NOMO-1 treated with DMSO at 0.1 percent for 48 hours (cell line): ENCODE data around the gene LPP.
"Not testable (repeated sequence)": the region's sequence is repeated elsewhere in the genome, so short reads cannot be mapped to it uniquely, and the experiment has no call there.

Source experiments
- DNase-seq: peaks from one replicate; lab custom pipeline; 2025; ENCODE audit not compliant: unreplicated experiment; lab: John Stamatoyannopoulos, UW

Gene LPP

DNA sequence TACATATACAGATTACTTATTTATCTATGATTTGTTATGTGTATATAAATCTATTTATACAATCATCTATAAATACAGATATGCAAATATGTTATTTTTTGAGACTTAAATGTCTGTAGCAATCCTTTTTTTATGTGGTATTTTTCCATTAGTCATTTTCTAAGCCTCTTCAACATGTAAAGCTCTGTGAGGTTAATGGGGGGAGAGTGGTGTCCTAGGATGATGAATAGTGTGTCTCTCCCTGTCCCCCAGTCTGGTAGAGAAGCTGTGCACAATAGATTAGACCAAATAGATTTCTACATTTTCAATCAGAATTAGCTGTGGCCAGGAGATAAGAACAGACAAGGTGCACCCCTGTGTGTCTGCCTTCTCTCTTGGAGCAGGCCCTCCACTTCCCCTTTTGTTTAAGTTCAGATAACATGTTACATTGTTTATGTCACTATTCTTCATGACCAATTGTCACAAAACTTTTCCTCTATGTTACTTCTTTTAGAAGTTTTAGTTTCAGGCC, 453.9 kb downstream of the LPP start:
- DNase-seq, result peak; percentile 8

DNA sequence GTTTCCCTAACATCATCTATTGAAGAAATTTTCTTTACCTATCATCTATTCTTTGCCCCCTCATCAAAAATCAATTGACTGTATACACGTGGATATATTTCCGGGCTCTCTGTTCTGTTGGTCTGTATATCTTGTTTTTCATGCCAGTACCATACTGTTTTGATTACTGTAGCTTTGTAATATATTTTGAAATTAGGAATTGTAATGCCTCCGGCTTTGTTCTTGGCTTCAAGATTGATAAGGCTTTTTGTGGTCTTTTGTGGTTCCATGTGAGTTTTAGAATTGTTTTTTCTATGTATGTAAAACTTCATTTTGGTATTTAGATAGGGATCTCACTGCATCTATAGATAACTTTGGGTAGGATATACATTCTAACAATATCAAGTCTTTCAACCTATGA, 454.4 kb downstream of the LPP start:
- no peak for DNase-seq

DNA sequence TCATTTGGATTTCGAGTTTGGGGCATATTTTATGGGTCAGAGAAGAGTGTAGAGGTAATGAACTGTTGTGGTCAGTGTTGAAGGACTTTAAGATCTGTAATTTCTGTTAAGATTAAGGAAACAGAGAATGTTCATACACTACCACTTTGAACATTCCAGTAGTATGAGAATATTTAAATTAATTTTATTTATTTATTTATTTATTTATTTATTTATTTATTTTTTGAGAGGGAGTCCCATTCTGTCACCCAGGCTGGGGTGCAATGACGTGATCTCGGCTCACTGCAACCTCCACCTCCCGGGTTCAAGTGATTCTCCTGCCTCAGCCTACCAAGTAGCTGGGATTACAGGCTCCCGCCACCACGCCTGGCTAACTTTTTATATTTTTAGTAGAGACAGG, 459.8 kb downstream of the LPP start:
- not testable (repeated sequence) for DNase-seq

DNA sequence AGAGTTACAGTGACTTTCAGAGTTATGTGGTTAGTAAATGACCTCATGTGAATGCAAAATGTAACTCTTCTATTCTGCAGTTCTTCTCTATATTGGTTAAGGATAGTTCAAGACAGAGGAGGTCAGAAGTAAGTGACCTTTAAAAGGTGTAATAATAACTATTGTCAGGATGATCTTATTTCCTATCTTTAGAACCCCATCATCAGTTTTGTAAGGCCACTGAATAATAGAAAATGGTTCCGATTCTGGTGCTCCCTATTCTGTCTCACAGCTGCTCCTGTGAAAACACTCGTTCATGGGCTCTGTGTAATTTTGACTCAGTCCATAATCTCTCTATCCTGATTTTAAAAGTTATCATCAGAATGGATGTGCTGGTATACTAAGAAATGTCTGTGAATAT, 463.3 kb downstream of the LPP start:
- DNase-seq, result no peak

DNA sequence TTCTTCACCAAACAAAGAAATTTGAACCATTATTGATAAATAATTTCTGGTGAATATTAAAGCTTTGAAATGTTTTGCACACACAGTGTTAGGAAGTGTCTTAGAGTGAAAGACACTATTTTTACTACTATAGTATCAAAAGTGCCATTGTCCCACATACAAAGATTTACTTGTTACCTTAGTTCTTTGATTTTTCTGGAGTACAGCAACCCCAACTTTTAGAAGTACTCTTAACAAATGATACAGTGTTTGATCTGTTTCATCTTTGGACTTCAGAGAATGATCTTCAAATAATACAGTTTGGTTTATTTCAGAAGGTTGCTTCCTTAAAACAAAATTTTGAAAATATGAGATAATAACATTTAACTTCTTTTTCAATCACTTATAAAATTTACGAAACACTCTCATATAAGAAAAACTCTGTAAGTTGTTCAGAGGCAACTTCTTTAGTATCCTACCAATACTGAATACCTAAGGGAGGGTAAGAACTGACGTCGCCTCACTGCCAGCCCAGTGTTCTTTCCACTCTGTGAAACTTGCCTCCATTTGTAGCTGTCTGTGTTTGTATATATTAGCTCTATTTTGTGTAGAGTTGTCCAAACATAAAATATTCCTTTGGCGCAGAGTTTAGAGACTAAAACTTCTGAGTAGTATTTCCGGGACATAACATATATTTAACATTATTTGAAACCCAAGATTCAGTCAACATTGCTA, 464.2 kb downstream of the LPP start:
- no peak for DNase-seq

DNA sequence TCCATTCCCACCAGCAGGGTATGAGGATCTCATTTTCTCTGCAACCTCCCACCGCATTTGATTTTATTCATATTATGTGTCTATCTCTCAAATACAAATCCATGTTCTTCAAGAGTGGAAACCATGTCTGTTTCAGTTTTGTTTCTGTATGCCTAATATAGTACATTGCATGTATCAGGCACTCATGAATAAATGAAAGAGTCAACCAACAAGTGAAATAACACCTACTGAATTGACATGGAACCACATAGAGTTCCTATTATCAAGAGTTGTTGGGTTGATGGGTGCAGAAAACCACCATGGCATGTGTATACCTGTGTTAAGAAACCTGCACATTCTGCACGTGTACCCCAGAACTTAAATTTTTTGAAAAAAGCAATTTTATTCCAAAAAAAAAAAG, 466.8 kb downstream of the LPP start:
- no peak for DNase-seq

DNA sequence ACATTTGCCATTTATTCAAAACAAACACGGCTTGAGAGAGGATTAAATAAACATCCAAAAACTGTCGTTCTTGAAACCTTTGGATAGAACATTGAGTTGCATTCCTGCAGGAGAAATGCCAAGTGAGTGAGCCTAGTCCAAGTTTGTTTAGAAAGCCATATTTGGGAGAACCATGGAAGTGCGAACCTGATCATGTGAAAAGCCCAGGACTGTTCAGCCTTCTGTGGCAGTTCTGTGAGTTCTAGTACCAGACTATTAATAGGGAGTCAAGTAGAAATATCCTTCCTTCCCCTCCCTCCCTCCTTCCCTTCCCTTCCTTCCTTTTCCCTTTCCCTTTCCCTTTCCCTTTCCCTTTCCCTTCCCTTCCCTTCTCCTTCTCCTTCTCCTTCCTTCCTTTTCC, 470.4 kb downstream of the LPP start:
- DNase-seq, result no peak

DNA sequence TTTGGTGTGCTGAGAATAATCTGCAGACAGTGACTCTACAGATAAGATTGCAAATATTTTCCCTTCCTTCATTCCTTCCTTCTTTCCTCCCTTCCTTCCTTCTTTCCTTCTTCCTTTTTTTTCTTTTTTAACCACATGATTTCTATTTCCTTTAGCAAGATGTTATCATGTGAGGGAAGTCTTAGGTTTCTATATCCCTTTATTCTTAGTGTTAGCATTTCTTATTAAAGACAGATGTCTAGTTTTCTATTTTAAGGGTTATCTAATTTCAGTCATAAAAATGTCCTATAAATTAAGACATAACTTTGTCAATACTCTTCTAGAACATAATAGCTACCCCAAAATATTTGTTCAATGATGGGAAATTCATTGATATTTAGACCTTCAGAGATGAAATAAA, 470.9 kb downstream of the LPP start:
- no peak for DNase-seq

DNA sequence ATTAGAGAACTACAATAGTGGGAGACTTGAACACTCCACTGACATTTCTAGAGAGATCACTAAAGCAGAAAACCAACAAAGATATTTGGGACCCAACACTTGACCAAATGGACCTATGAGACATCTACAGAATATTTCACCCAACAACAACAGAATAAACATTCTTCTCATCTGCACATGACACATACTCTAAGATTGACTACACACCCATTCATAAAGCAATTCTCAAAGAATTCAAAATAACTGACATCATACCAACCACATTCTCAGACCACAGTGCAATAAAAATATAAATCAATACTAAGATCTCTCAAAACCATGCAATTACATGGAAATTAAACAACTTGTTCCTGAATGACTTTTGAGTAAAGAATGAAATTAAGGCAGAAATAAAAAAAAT, 473.7 kb downstream of the LPP start:
- DNase-seq, result no peak

DNA sequence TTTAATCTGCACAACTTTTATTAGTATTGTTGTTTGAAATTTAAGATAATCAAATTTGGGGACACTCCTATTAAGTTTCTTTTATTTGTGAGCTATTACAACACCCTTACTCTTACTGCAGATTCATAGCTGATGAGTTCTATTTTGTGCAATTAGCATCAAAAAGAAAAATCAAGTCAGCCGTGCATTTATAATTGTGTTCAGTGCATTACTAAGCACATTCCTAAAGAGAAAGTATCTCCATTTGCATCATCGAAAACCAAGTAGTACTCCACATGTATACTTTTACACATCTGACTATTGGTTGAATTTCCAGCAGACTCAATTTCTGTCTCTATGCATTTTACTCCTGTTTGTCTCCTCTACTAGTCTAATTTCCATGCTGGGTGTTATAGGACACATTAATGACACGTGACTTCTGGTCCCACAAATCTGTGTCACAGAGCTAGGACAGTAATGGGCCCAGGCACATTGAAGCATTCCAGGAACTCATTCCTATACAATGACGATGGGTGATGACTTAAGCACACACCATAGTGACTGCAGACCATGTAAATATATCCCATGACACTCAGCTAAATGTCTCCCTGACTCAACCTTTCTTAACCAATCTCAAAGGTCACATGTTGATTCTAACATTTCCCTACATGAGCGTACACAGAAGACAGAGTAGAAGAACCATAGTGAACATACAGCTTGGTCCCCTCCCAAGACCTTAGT, 477.5 kb downstream of the LPP start:
- no peak for DNase-seq

DNA sequence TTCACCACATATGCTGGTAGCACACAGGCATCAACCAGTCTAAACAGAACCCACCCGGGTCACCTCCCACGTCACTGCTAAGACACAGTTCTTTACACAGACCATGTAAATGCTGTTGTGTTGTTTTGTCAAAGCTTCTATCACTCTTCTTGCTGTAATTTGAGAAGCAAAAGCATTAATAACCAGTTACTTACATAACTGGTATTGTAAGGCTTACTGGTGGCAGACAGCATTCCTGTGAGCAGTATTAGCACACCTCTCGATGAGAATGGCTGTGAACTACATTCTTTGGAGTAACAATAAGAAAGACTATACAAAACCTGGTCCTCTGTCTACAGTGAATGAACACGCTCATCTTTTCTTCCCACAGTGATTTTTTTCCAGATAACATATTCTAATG, 479.2 kb downstream of the LPP start:
- no peak for DNase-seq

DNA sequence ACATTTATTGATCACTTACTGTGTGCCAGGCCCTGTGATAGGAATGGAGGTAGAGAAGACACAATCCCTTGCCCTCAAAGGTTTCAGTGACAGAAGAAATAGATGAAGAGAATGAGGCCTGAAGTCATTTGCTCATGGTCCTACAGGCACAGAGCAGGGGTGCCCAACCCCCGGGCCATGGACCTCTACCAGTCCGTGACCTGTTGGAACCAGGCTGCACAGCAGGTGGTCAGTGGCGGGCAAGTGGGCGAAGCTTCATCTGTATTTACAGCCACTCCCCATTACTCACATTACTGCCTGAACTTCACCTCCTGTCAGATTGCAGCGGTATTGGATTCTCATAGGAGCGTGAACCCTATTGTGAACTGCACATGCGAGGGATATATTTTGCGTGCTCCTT, 480.3 kb downstream of the LPP start:
- no peak for DNase-seq

DNA sequence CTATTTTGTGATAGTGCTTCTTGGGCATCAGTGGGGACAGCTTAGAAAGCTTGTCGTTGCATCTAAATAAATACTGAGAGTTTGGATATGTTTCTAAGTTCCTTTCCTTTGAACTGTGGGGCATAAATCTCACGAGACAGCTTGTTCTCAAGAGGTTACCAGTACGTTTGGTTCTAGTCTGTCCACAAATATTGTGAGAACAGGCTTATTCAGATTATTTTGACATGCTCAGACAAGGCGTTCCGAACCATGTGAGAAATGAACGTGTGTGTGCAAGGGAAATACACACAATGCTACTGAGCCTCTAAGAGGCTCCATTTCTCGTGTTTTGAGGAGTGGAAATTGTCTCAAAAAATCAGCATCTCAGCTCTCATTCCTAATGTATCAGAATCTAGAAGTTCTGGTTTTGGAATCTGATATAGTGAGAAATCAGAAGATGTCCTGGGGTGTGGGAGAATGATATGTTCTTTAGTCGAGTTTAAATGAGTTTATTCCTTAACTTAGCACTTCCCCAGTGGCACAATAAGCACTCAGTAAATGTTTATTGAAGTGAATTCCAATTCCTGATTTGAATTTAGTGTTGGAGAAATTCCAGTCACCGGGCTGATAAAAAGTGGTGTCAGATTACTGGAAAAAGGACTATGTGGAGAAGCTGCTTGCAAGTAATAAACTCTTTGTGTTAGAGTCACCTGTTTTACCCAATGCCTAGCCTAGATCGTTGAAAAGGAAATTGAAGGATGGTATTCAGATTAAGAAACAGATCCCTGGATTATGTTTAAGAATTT, 481.5 kb downstream of the LPP start:
- no peak for DNase-seq

DNA sequence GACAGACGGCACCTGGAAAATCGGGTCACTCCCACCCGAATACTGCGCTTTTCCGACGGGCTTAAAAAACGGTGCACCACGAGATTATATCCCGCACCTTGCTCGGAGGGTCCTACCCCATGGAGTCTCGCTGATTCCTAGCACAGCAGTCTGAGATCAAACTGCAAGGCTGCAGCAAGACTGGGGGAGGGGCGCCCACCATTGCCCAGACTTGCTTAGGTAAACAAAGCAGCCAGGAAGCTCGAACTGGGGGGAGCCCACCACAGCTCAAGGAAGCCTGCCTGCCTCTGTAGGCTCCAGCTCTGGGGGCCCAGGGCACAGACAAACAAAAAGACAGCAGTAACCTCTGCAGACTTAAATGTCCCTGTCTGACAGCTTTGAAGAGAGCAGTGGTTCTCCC, 482.3 kb downstream of the LPP start:
- not testable (repeated sequence) for DNase-seq

DNA sequence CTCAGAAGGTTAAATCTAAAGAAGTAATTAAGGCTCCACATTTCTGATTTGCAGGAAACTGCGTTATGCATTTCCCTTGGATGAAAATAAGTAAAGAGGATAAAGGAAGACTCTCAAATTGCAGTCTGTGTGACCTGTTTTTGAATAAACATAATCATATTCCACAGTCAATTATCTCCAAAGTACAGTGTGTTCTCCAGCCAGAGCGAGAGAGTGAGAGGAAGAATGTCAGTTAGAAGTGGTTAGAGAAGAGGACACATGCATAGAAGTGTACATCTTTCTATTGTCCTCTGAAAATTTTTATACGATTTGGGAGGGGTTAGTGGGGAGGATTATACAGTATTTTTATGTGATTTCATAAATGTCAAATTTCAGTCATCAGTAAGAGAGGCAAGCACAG, 487.1 kb downstream of the LPP start:
- DNase-seq, result no peak

DNA sequence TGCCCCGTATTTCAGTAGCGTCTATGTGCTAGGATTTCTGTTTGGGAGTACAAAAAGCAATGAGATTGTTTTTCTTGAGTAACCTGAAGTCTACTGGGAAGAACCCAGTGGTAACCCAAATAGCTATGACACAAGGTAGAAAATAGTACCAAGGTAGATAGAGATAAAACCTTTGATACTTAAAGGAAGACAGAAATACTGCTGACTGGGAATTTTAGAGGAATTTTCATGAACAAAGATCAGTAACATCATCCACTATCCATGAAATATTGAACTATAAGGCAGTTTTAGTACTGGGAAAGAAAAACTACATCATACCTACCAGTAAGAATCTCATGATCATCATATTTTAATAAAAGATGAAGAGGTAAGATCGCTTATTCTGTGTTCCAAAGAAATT, 489.8 kb downstream of the LPP start:
- no peak for DNase-seq

DNA sequence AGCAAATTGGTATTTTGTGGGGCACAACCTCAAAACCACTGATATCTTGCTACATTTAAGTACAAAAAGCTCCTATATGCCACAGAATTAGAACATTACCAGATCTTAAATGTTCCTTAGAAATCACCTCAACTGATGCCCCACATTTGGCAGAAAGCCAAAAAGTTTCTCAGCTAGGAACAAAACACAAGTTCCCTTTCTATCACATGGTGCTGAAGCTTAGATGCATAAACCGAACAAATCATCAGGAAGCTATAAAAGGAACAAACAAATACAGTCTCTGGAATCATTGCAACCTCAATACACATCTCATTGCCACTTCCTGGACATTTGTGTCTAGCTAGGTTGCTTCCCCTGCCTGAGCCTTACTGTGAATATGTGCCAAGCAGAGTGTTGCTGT, 492.6 kb downstream of the LPP start:
- peak; percentile 58 for DNase-seq

DNA sequence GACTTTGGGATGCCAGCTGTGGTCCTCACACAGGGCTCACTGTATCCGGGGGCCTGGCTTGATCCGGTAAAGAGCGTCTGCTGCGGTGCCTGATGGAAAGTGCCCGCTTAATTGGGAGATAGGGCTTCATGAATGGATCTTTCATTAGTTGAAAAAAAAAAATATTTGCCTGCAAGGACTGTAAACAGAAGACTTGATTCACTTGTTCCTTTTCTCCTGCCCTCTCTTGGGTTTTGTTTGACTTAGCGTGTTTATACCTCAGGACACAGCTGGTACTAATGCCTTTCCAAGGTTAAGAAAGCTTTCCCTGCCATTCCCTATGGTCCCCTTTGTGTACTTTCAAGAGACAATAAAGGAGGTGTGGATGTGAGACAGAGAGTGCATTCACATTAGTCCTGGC, 493.3 kb downstream of the LPP start:
- DNase-seq, result no peak

DNA sequence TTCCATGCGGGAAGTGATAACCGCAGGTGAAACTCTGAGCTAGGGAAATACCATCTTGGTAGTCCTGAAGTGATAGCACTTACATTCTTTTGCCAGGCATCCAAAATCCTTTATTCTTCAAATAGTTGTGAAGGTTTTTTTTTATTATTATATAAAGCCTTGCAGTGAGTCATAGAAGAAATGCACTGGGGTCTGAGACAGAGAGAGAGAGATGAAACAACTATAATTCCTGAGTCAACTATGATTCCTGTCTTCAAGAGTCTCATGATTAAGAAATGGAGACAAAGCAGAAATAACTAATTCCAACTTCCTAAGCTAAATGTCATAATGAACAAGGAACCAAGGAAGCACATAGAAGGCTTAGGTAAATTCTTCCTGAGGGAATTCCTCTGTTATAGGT, 495.6 kb downstream of the LPP start:
- DNase-seq, result no peak

DNA sequence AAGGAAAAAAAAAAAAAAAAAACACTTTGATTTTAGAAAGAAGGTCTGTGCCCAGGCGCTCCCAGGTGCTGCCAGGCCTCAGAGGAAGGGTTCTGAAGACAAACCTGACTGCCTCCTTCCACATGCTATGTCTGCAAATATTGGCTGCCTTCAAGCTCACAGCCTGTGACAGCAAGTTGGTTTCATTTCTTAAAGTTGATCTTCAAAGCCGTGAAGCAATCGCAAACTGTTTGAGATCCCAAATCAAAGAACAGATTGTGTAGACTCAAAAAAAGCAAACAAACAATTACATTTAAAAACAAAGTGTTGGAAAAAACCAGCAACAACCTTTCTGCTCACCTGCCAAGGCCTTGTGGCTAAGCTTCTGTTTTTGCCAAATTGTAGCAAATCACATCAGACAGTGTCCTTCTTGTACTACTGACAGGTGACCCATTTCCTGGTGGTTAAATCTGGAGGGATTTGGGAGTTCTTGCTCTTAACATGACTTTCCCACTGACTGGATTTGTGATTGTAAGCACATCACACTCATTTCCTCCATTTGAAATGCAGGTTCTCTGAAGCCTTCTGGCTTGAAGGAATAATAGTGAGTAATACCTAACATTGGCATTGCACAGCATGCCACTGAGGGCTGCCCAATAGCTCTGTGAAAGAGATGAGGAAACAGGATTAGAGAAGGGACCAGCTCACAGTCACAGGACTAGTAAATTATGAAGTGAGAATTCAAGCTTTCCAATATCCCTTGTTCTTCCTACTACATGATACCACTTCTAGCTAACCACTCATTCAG, 502.4 kb downstream of the LPP start:
- no peak for DNase-seq

DNA sequence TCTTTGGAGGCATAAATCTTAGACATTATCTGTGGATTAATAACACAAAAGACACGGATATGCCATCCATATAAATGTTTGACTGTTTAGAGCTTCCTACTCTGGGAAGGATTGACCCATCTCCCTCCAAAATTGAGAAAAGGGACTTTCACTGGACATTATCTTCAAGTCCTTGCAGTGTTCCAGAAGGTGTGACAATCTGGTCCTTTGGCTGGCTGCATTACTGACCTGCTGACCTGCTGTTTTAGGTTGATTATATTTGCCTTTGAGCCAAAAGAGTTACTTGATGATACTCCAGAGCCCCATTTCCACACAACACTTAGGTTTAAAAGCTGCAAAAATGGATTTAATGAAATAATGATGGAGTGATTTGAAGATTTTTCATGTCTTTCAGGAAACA, 504.6 kb downstream of the LPP start:
- no peak for DNase-seq
